AG04449 (cell line): ENCODE data around the gene FAM161A.
"Not testable (repeated sequence)": the region's sequence is repeated elsewhere in the genome, so short reads cannot be mapped to it uniquely, and the experiment has no call there.

Experiments used
- CTCF ChIA-PET: fragments of 350-600 bp; formaldehyde crosslinking; extraction: SDS; loops from one replicate; lab custom pipeline; 2021; ENCODE audit warnings: antibody characterized with exemption; lab: Yijun Ruan, JAX
- POLR2A ChIA-PET: fragments of 400-600, 350-600 bp; formaldehyde crosslinking; extraction: SDS; loops from one replicate; lab custom pipeline; 2020; ENCODE audit warnings: antibody characterized with exemption, inconsistent platforms; lab: Yijun Ruan, JAX
- DNase-seq: peaks from one replicate; pipeline ENCODE4 v3.0.0-alpha.2; 2010; ENCODE audit warnings: low read depth, low spot score
- H3K4me3 ChIP-seq: 2 replicates; pipeline ENCODE4 v1.5.1; 2011; ENCODE audit warnings: low read depth, mild to moderate bottlenecking, control low read depth, low read length
- CTCF ChIP-seq: IDR thresholded peaks from one replicate; pipeline ENCODE4 v1.5.1; 2011; ENCODE audit warnings: mild to moderate bottlenecking, moderate library complexity, low read length, control low read depth, inconsistent platforms; ENCODE audit not compliant: insufficient read depth; ENCODE audit errors: missing control alignments

Gene FAM161A

GRCh38 chr2:61862085-61862484 is 8.2 kb upstream of the FAM161A start:
- CTCF ChIA-PET, result no interaction called here
- POLR2A ChIA-PET, result no interaction called here
- no peak for DNase-seq
- TF ChIP-seq CTCF, result no peak
- H3K4me3 ChIP-seq, result no peak overlapping the region

DNA sequence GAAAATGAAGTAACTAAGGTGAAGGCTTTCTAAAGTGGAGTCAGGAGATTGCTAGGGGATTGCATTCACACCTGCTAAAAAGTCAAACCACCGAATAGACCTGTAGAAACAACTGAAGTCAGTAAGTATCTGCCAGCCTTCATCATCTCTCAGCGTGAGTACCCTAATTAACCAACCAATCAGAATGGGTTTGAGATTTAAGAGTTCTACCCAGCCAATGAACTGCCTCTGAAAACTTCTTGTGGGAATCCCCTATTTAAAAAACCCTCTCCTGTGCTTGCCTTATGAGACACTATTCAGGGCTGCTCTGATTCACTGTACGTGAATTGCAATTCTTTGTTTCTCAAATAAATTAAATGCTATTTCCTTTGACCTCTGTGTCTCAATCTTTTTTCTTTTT is 3.4 kb upstream of the FAM161A start:
- TF ChIP-seq CTCF, result no peak
- H3K4me3 ChIP-seq, result no peak overlapping the region
- no peak for DNase-seq
- CTCF ChIA-PET, result no interaction called here
- POLR2A ChIA-PET, result no interaction called here

GRCh38 chr2:61855318-61855613 is 1.4 kb upstream of the FAM161A start:
- ChIA-PET CTCF (interaction anchor here (1.0 kb wide), 1 partner anchor 12 kb away, joined by 3 read pairs; no protein-coding TSS in a partner anchor), POLR2A (no interaction called here)
- no peak for TF ChIP-seq CTCF
- DNase-seq, result no peak
- H3K4me3 ChIP-seq, result peak overlapping the region; percentile 97

- DNase-seq, result peak; percentile 86
- CTCF ChIA-PET, result interaction anchor here (1.0 kb wide), 2 partner anchors 13 to 719 kb away, joined by 3 read pairs; no protein-coding TSS in a partner anchor
- peak overlapping the region; percentile 97 for H3K4me3 ChIP-seq
- POLR2A ChIA-PET, result no interaction called here
- no peak for TF ChIP-seq CTCF
Observed at GRCh38 chr2:61854564-61855317, 881 bp upstream of the FAM161A start.

DNA sequence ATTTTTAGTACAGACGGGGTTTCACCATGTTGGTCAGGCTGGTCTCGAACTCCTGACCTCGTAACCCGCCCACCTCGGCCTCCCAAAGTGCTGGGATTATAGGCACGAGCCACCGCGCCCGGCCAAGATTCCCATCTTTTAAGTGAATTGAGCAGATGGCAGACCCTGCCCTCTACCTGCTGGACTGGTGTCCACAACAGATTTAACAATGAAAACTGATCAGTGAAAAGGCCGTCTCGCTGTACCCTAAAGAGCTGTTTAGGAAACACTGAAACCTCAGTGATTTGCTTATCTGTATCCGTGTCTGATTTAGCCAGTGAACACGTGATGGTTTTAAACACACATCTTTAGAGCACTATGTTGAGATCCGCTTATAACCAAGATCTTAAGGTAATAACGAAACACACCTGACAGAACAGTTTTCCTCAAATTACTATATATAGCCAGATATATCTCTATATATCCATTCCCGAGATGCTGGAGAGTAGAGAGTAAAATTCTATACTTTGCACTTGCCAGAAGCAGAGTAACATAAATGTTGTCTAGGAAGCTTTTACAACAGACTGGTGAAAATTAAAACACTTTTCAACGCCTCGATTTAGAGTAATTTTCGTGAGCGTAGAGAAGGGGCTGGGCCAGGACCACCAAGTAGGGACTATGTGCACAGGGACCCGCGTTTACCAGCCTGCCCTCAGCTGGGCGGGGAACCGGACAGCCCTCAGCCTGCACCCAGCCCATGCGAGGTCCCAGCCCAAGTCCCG is 594 bp downstream of the FAM161A start:
- CTCF ChIA-PET, result interaction anchor here (1.0 kb wide), 1 partner anchor 718 kb away, joined by 3 read pairs; no protein-coding TSS in a partner anchor
- DNase-seq, result no peak
- peak overlapping the region; percentile 97 for H3K4me3 ChIP-seq
- no peak for TF ChIP-seq CTCF
- POLR2A ChIA-PET, result no interaction called here

- CTCF ChIA-PET, H3K4me3 ChIP-seq, POLR2A ChIA-PET, DNase-seq: not testable (repeated sequence)
Observed at GRCh38 chr2:61851270-61851669, 2.6 kb downstream of the FAM161A start.
